ENCODE measurements around the gene TMEM179.

TMEM179 gene

DNA sequence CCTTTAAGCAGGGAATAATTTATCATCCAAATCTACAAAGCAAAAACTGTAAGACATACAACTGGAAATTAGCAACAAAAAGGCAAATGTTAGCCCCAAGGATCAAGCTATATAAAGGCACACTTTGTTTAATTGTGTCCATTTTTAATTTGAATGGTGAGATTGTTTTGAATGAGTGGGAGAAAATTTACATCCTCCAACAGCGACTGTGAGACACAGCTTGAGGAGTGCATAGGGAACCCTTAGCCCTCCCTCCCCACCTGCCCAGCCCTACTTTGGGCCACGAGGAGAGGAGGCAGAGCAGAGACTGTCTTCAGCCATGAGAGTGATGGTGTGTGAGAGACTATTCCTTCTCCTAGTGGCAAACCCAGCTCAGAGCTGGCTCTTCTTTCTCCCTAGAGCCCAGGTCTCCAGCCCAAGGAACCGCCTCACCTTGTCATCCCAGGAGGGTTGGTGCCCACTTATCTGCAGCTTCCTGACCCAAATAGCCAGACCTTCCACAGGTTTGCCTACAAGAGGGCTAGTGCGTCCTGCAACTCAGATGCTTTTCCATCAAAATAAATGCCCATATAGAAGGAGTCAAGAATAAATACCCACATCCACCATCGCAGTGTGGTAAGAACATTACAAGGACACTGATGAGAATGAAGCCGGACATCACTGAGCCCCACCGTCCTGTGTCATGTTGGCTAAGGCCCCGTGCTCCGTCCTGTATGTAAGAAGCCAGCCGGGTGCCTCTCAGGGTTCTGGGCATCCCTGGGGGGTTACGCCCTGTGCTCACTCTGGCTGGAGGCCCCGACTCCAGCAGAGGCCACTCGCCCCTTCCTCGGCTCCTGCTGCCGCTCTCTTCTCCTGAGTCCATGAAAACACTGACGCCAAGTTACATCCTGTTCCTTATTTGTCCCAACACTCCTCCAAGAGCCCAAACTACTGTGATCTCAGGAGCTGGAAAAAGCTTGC is 61.4 kb downstream of the TMEM179 start:
- no peak for DNase-seq (ENCODE audit: low spot score)

DNA sequence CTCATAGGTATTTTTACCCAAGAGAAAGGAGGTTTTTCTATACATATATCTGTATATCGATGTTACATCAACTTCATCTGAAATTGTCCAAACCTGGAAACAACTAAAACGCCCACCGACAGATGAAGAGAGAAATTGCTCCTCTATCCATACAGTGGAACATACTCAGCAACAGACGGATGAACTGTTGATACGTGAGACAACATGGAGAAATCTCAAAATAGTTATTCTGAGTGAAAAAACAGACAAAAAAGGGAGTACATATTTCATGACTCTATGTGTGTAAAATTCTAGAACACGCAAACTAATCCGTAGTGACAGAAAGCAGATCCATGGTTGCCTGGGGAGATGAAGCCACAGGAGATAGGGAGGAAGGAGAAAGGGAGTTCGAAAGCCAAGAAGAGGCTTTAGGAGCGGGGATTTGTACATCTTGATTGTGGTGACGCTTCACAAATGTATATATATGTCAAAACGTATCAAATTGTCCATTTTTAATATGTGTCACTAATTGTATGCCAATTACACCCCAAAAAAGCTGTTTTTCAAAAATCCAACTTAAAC is 62.6 kb downstream of the TMEM179 start:
- no peak for DNase-seq (ENCODE audit: low spot score)
